T-helper 17 cell (primary cell): Measurements from ENCODE around the gene GSTM1. TPM values are rescaled to one million over a fixed set of nuclear protein-coding genes. Genes with fewer than 3 reads are reported as not detected.
"Not testable (repeated sequence)": the region's sequence is repeated elsewhere in the genome, so short reads cannot be mapped to it uniquely, and the experiment has no call there.

Source experiments
- ATAC-seq: fragments of 150-1000 bp; cut with Tn5 transposase; 2 replicates; pipeline ENCODE4 v1.10.0; 2021; ENCODE audit warnings: mild to moderate bottlenecking, moderate library complexity
- DNase-seq, 3 donors: peaks; one replicate each; pipeline versions ENCODE4 v3.0.0 to v3.0.0-alpha.2; 2020 to 2021
- H3K9me3 ChIP-seq: one replicate; pipeline ENCODE4 v1.7.0; 2013; ENCODE audit warnings: low read length, mild to moderate bottlenecking; ENCODE audit not compliant: control insufficient read depth, poor library complexity, severe bottlenecking
- H3K27ac Mint-ChIP-seq: one replicate; pipeline ENCODE4 v1.8.0; 2022; ENCODE audit warnings: mild to moderate bottlenecking, moderate library complexity, mixed read lengths
- H3K27me3 Mint-ChIP-seq: one replicate; pipeline ENCODE4 v1.8.0; 2022; ENCODE audit warnings: mixed read lengths
- H3K36me3 Mint-ChIP-seq: one replicate; pipeline ENCODE4 v1.8.0; 2022; ENCODE audit warnings: low read depth, mixed read lengths
- H3K4me1 Mint-ChIP-seq: one replicate; pipeline ENCODE4 v1.8.0; 2022; ENCODE audit warnings: mild to moderate bottlenecking, mixed read lengths
- H3K4me3 Mint-ChIP-seq: one replicate; pipeline ENCODE4 v1.8.0; 2022; ENCODE audit warnings: mild to moderate bottlenecking, moderate library complexity, mixed read lengths
- total RNA-seq, 4 donors: library from RNA in 2 of 4; stranded (reverse) in 2 of 4; gene quantifications; one replicate each; pipeline ENCODE4 v1.2.3 and lab custom pipeline; 2022 to 2026

The GSTM1 gene
- total RNA-seq, 2 donors from 2014 or later: 34.5 TPM; not detected in 1

DNA sequence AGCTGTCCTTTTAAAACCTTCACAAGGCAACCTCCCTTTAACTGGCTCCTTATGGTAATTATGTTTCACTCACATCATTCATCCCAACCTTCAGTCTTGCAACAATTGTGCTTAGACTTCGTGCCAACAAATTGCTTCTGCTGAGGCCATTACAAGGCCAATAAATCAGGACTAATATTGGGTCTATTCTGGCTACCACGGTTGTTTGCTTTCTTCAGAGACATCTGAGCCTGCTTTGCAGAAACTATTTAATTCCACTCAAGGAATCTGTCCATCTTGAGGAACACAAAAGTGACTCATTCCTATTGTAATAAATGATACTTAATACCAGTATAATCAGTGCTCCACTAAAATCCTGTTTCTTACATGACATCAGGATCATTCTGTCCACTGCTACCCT lies 34.3 kb upstream of the GSTM1 start:
- peak overlapping the region; percentile 32 for H3K27ac Mint-ChIP-seq
- no peak for DNase-seq
- H3K4me3 Mint-ChIP-seq: no peak overlapping the region
- H3K4me1 Mint-ChIP-seq: peaks cover 25% of the 10 kb centered on the region
- peaks cover 5% of the 10 kb centered on the region for H3K27me3 Mint-ChIP-seq
- no peaks in the 10 kb centered on the region for H3K36me3 Mint-ChIP-seq
- no peak for ATAC-seq
- H3K9me3 ChIP-seq: no peaks in the 10 kb centered on the region

DNA sequence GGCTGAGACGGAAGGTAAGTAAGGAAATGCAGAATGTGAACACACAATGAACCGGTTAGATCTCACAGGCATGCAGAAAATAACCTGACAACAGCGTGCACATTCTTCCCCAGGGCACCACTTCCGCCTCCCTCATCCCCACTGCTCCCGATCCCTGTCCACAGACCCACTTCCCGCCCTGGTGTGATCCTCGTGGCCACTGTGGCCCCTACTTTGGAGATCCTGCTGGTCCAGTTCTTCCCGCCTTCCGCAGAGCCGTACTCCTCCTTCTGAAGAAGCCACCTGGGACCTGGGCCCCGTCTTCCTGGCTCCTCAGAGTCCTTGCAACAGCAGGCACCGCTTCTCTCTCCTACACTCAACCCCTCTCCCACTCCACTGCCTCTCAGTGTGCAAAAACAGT lies 33.1 kb upstream of the GSTM1 start:
- ATAC-seq (no peak), DNase-seq (no peak)
- Mint-ChIP-seq H3K27me3 (peaks cover 5% of the 10 kb centered on the region), H3K36me3 (no peaks in the 10 kb centered on the region), H3K4me1 (peaks cover 24% of the 10 kb centered on the region), H3K27ac (no peak overlapping the region), H3K4me3 (peak overlapping the region; percentile 93)
- no peaks in the 10 kb centered on the region for H3K9me3 ChIP-seq

DNA sequence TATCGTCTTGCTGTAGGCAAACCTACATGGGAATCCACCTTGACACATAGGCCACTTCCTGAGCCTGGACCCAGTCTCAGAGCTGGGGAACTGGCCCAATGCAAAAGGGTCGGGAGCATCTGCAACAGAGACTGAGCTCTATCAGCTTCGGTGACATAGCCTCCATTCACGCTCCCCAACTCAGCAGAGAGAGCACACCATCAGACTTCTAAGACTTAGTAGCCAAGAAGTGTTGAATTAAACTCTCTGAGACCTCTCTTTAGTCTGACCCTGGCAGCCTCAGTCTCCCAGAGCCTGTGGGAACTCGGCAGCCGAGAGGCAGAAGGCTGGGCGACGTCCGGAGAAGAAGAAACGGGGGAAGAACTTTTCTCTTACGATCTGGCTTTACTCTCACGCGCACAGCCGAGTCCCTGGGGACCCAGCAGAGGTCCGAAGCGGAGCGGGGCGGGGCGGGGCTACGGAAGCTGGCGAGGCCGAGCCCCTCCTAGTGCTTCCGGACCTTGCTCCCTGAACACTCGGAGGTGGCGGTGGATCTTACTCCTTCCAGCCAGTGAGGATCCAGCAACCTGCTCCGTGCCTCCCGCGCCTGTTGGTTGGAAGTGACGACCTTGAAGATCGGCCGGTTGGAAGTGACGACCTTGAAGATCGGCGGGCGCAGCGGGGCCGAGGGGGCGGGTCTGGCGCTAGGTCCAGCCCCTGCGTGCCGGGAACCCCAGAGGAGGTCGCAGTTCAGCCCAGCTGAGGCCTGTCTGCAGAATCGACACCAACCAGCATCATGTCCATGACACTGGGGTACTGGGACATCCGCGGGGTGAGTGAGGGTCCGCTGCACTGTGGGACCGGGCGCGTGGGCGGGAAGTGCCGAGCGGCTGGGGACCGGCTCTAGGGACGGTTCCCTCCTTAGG lies 31.8 kb upstream of the GSTM1 start, which contains the start of gene GSTM4:
Gene GSTM4, plus strand, starts transcription at position 485 of the 905 bp plus-strand sequence. Its CDS starts 291 bp downstream, at position 776.
- peak within 1 kb of the TSS; percentile 93 for H3K4me3 Mint-ChIP-seq
- peaks cover 24% of the 10 kb centered on the region for H3K4me1 Mint-ChIP-seq
- no peaks in the 10 kb centered on the region for H3K36me3 Mint-ChIP-seq
- no peaks in the 10 kb centered on the region for H3K9me3 ChIP-seq
- peak within 1 kb of the TSS; percentile 78 for H3K27ac Mint-ChIP-seq
- peak; percentile 32 to 43 (median 42) for DNase-seq
- peaks cover 4% of the 10 kb centered on the region for H3K27me3 Mint-ChIP-seq
- ATAC-seq: peak; percentile 88

DNA sequence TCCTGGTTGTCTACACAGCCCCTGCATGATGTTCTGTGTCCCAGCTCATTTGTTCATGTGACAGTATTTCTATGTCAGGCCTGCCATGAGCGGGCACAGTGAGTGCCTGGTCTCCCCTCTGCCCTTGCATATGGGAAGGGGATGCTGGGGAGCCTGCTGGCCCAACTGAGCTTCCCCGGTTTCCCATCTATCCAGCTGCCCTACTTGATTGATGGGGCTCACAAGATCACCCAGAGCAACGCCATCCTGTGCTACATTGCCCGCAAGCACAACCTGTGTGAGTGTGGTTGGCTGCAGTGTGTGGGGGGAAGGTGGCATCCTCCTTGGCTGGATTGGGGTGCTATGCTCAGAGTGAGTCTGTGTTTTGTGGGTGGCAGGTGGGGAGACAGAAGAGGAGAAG lies 30.2 kb upstream of the GSTM1 start:
- Mint-ChIP-seq H3K27ac (peak overlapping the region; percentile 8), H3K27me3 (no peaks in the 10 kb centered on the region), H3K4me1 (peaks cover 24% of the 10 kb centered on the region), H3K4me3 (peak overlapping the region; percentile 52), H3K36me3 (no peaks in the 10 kb centered on the region)
- ATAC-seq (no peak), DNase-seq (no peak)
- H3K9me3 ChIP-seq: no peaks in the 10 kb centered on the region

DNA sequence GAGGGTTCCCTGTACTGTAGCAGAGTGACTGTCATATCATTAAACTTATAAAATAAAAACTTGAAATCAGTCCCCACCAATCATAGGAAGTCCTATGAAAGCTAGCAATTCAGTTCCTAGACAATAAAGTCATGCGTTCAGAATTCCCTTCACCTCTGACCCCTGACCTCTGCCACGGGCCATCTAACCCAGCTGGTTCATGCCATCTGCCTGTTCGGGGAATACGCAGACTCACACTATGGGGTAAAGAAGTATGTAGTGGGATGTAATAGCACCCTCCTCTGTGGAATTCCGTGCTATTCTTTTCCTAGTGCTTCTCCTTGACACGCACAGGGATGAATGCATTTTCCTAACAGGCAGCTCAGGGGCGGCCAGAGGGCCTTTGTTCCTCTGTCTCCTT lies 29.6 kb upstream of the GSTM1 start:
- no peak for DNase-seq
- H3K4me3 Mint-ChIP-seq: no peak overlapping the region

DNA sequence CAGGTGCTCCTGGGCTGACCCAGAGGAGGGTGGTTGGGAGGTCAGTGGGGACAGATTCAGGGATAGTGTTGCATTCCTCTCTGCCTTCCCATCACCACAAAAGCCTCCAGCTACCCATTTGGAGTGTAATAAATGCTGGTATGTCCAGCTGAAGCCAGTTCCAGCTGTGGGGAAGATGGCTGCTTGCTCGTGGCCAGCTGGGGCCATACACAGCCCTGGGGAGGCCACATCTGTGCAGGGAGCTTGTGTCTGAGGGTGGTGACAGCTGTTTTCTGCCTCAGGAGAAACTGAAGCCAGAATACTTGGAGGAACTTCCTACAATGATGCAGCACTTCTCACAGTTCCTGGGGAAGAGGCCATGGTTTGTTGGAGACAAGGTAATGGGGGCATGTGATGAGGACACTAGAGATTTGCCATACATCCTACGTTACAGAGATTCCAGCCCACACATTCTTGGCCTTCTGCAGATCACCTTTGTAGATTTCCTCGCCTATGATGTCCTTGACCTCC lies 29.0 kb upstream of the GSTM1 start:
- Mint-ChIP-seq H3K4me1 (peaks cover 22% of the 10 kb centered on the region), H3K4me3 (no peak overlapping the region), H3K36me3 (no peaks in the 10 kb centered on the region), H3K27me3 (no peaks in the 10 kb centered on the region), H3K27ac (no peak overlapping the region)
- no peaks in the 10 kb centered on the region for H3K9me3 ChIP-seq
- DNase-seq: no peak
- ATAC-seq: no peak

More for the DNA sequence above, 29.6 kb upstream of the GSTM1 start:
- peak overlapping the region; percentile 8 for H3K27ac Mint-ChIP-seq
- no peak for ATAC-seq
- H3K4me1 Mint-ChIP-seq: peaks cover 24% of the 10 kb centered on the region
- H3K9me3 ChIP-seq: no peaks in the 10 kb centered on the region
- no peaks in the 10 kb centered on the region for H3K36me3 Mint-ChIP-seq
- H3K27me3 Mint-ChIP-seq: no peaks in the 10 kb centered on the region

DNA sequence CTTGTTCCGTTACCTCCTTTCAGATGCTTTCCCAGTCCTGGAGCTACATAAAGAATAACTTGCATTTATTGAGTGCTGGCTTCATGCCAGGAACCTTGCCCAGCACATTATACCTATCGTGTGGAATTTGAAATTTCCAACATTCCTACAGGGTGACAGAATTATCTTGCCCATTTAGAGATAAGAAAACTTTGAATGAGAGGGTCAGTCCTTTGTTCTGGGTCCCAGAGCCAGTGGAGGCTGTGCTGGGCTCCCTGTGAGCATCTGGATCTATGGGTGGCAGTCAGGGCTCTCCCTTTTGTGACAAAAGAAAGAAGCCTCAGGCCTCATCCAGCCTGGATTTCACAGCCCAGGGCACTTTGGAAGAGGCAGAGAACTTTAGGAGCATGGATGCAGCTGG lies 28.5 kb upstream of the GSTM1 start:
- peaks cover 22% of the 10 kb centered on the region for H3K4me1 Mint-ChIP-seq
- no peak overlapping the region for H3K4me3 Mint-ChIP-seq
- H3K36me3 Mint-ChIP-seq: no peaks in the 10 kb centered on the region
- H3K9me3 ChIP-seq: no peaks in the 10 kb centered on the region
- ATAC-seq: no peak
- H3K27ac Mint-ChIP-seq: no peak overlapping the region
- H3K27me3 Mint-ChIP-seq: no peaks in the 10 kb centered on the region
- DNase-seq: no peak

DNA sequence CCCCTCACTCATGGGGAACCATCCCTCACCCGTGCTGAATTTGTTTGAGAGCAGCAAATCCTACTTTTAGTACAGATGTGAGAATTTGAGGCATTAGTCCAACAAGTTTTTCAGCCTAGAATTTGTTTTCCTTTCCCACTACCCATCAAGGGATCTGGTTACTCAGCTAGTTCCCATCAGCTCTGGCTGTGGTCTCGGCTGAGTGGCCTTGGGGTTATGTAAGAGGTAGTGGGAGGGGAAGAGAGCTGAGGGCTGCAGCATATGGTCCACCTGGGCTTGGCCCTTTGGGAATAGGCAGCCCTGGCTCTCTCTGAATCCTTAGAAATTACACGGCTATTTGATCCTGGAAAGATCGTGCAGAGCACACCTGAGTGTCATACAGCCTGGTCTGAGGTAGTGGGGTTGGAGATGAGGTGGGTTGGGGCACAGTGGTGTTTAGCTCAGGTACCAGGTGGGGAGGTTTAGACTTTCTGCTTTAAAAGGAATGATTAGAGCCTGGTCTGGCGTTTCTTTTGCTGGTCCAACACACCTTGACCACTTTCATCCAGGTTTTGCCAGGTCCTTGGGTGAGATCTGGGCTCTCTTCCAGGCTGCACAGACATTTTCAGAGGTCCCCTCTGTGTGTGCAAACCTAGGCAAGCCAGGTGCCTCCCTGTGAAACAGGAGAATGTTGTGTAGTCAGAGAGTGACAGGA lies 27.5 kb upstream of the GSTM1 start:
- Mint-ChIP-seq H3K27me3 (no peaks in the 10 kb centered on the region), H3K4me3 (no peak overlapping the region), H3K4me1 (peaks cover 16% of the 10 kb centered on the region), H3K27ac (no peak overlapping the region), H3K36me3 (no peaks in the 10 kb centered on the region)
- H3K9me3 ChIP-seq: no peaks in the 10 kb centered on the region
- DNase-seq (no peak), ATAC-seq (no peak)

DNA sequence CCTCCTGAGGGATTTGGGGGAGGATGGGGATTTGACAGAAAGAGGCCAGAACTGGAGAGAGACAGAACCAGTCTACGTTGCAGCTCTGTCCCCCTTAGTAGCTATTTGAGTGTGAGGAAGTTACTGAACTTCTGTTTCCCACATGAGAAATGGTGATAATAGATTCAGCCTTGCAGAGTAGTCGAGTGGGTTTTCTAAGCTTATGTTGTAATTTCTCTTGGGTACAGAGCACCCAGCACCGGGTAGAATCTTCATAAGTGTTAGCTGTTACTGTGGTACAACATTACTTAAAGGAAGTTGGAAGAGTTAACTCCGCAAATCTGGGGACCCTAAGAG lies 27.0 kb upstream of the GSTM1 start:
- not testable (repeated sequence) for ATAC-seq, DNase-seq, H3K4me3 Mint-ChIP-seq, H3K27me3 Mint-ChIP-seq, H3K27ac Mint-ChIP-seq, H3K36me3 Mint-ChIP-seq, H3K9me3 ChIP-seq
- peaks cover 13% of the 10 kb centered on the region for H3K4me1 Mint-ChIP-seq

DNA sequence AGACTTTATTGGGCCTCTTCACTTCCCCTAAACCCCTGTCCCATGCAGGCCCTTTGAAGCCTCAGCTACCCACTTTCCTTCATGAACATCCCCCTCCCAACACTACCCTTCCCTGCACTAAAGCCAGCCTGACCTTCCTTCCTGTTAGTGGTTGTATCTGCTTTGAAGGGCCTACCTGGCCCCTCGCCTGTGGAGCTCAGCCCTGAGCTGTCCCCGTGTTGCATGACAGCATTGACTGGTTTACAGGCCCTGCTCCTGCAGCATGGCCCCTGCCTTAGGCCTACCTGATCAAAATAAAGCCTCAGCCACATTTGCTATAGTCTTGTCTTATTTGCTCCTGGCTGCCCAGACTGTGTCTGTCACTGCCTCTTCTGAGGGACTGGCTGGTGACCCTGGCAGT lies 26.2 kb upstream of the GSTM1 start:
- ATAC-seq (no peak), DNase-seq (no peak)
- Mint-ChIP-seq H3K27ac (no peak overlapping the region), H3K4me1 (peaks cover 5% of the 10 kb centered on the region), H3K36me3 (no peaks in the 10 kb centered on the region), H3K27me3 (no peaks in the 10 kb centered on the region), H3K4me3 (no peak overlapping the region)
- H3K9me3 ChIP-seq: no peaks in the 10 kb centered on the region

DNA sequence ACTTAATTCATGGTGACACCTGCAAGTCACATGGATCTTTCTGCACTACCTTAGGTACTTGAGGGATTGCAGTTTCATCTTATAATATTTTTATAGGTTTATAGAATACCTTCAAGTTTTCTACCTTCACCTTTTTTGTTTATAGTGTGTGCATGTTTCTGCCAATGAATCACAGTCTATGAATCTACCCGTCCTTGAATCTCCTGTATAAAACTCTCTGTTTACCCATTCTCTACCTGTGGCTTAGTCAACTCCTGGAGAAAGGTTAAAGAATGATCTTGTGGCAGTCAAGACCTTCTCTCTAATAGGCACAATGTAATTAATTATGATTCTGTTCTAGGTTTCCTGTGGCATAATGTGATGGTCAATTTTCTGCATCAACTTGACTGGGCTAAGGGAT lies 22.9 kb upstream of the GSTM1 start:
- no peaks in the 10 kb centered on the region for H3K9me3 ChIP-seq
- no peaks in the 10 kb centered on the region for H3K36me3 Mint-ChIP-seq
- H3K27ac Mint-ChIP-seq: peak overlapping the region; percentile 27
- ATAC-seq: no peak
- no peak overlapping the region for H3K4me3 Mint-ChIP-seq
- peaks cover 14% of the 10 kb centered on the region for H3K4me1 Mint-ChIP-seq
- no peaks in the 10 kb centered on the region for H3K27me3 Mint-ChIP-seq
- DNase-seq: no peak

DNA sequence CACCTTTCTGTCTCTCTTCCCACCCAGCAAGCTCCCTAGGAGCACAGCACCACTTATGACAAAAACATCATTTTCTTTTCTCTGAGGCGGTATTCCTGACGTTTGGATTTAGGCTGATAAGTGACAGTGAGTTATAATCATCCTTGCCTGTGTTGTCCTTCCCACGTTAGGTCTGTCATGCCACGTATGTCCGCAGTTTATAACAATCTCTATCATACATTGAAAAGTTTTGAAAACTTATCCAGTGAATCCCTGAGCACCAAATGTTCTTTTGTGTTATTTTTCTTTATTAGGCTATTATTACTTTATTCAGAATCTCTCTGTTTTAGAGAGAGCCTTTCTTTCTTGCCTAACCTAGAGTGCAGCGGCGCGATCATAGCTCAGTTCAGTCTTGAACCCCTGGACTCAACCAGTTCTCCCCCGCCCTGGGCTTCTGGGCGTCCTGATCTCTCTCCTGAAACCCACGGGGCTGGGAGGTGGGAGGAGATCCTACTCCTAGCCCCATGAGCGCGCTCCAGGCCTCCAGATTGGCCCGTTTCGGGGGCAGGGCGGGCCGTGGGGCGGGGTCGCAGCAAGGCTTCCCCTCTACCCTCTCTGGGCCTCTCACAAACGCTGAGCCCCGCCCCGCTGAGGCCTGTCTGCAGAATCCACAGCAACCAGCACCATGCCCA lies 20.0 kb upstream of the GSTM1 start, which contains the start of gene GSTM2:
Gene GSTM2, plus strand, starts transcription at position 606 of the 671 bp plus-strand sequence. Its CDS starts 59 bp downstream, at position 665.
- Mint-ChIP-seq H3K27me3 (no peaks in the 10 kb centered on the region), H3K27ac (no peak within 1 kb of the TSS), H3K36me3 (no peaks in the 10 kb centered on the region), H3K4me3 (peak within 1 kb of the TSS; percentile 81), H3K4me1 (peaks cover 13% of the 10 kb centered on the region)
- peak; percentile 51 to 68 (median 57) for DNase-seq
- no peaks in the 10 kb centered on the region for H3K9me3 ChIP-seq
- peak; percentile 99 for ATAC-seq
